Esophagus squamous epithelium (tissue), 4 donors: ENCODE data around the gene PLEKHB2.

Experiments
- CTCF ChIP-seq, 6 experiments: fragments of 450-650 bp in 4 of 6; fragments of 200-600 bp in 2 of 6; sonication (generic) in 2 of 6; IDR thresholded peaks; one replicate each; pipeline ENCODE4 v1.5.1; 2016 to 2019; ENCODE audit warnings: antibody characterized with exemption in 6 of 6, mild to moderate bottlenecking in 4 of 6, moderate library complexity in 4 of 6
- POLR2A ChIP-seq, 4 donors: fragments of 450-650 bp; IDR thresholded peaks; one replicate each; pipeline ENCODE4 v1.6.1; 2017; ENCODE audit warnings: antibody characterized with exemption in 4 of 4, mild to moderate bottlenecking in 4 of 4, moderate library complexity in 3 of 4

DNA sequence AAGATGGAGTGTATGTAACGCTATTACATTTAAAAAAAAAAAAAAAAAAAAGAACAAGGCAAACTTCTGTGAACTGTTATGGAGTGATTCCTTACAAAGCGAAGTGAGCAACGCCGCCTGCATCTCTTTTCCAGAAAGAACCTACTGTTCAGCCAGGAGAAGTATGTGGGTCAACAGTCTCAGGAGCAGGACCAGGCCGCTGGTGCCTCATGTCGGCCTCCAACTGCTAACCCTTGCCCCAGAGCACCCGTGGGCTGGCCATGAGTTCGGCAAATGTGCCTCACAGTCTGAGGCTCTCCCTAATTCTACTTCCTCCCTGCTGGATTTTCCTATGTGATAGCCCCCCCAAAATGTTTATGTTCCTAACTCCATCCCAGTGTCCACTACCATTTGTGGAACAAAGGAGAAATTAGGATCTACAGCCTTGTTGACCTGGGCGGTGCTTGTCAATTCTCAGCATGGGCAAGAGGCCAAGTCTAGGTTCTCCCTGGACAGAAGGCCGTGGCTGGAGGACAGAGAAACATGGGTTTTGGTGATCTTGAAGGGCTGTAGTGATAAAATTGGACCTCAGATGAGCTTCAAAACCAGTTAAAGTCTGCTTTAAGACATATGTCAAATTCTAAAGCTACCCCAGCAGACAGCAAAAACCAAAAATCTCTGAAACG lies 27.8 kb upstream of the PLEKHB2 start:
- TF ChIP-seq POLR2A (IDR thresholded peaks at IDR 0.05) (no peak), CTCF (IDR thresholded peaks at IDR 0.05) (no peak)
